ENCODE measurements around the gene PCDHA4.
A peak's percentile ranks its signal among the peaks of the same experiment; 100 is the strongest.
"Not testable (repeated sequence)": the region's sequence is repeated elsewhere in the genome, so short reads cannot be mapped to it uniquely, and the experiment has no call there.

Gene PCDHA4

GRCh38 chr5:140806834-140807775 is at the start of gene PCDHA4:
TSS of gene PCDHA4 (plus strand) at chr5:140807068.
- no peak for DNase-seq (ENCODE audit: low spot score)

DNA sequence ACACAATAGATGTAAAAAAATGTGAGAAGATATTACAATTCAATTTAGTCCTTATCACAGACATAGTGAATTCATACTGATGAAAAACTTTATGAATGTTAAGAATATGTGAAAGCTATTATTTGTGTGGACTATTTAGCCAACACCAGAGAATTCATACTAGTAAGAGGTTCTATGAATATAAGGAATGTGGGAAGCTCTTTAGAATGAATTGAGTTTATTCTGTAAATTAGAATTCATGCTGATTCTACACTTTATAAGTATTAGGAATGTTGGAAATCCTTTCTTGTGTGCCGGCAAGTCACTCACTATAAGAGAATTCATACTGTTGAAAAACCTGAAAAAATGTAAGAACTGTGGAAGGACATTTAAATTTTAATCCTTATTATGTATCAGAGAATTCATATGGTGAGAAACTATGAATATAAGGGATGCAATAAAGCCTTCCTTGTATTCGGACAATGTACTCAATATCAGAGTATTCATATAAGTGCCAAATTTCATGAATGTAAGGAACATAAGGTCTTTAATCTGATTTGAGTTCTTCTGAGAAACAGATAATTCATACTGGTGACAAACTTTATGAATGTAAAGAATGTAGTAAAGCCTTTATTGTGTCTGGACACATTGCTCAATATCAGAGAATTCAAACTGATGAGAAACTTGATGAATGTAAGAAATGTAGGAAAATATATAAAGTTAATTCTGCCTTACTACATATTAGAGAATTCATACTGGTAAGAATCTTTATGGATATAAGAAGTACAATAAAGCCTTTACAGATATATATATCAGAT is 42.5 kb upstream of the PCDHA4 start:
- no peak for DNase-seq (ENCODE audit: low spot score)

DNA sequence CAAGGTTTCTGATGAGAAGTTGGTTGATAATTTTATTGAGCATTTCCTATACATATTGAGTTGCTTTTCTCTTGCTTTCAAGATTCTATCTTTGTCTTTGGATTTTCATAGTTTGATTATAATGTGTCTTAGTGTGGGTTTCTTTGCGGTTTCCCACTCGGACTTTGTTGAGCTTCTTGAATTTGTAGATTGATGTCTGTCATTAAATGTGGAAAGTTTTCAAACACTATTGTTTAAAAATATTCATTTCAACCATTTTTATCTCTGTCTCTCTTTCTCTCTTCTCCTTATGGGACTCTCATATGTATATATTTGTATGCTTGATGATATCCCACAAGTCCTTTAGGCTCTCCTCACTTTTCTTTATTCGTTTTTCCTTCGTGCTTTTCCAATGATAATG is 39.4 kb upstream of the PCDHA4 start:
- DNase-seq (ENCODE audit: low spot score): no peak

DNA sequence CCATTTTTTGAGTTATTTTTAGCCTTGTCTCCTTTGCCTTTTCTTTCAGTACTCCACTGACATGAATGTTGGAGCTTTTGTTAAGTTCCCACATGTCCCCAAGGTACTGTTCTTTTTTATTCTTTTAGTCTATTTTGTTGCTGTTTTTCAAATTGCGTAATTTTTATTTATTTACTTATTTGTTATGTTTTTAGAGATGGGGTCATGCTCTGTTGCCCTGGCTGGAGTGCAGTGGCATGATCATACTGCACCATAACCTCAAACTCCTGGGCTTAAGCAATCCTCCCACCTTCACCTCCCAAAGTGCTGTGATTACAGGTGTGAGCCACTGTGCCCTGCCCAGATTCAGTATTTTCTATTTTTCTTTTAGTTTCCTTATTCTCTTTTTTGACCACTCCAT is 26.4 kb upstream of the PCDHA4 start:
- DNase-seq (ENCODE audit: low spot score): no peak

DNA sequence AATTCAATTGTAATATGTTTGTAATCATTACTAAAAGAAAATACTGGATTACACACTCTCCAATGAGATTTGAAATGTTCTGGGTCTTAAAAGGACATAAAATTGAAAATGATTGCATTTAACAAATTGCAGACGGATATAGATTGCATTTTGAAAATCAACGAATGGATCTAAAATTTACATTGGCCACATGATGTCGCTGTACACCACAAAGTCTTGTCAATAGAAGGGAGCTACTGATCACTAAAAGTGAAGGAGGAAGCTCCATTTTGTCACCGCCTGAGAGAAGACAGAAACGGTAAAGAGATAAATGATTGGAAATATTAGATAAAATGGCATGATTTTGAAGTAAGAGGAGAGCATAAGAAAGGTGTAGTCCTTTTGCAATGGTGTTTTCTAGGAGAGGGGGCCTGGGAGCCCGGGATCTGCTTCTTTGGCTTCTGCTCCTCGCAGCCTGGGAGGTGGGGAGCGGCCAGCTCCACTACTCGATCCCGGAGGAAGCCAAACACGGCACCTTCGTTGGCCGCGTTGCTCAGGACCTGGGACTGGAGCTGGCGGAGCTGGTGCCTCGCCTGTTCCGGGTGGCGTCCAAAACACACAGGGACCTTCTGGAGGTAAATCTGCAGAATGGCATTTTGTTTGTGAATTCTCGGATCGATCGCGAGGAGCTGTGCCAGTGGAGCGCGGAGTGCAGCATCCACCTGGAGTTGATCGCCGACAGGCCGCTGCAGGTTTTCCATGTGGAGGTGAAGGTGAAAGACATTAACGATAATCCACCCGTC is 20.8 kb upstream of the PCDHA4 start, which contains the start of gene PCDHA1:
PCDHA1 (plus strand) TSS at position 236 of the 782 bp plus-strand sequence.
- DNase-seq (ENCODE audit: low spot score): no peak

- DNase-seq (ENCODE audit: low spot score): not testable (repeated sequence)
Observed at GRCh38 chr5:140787422-140787821, 19.4 kb upstream of the PCDHA4 start.

GRCh38 chr5:140787849-140788504 is 18.9 kb upstream of the PCDHA4 start:
- DNase-seq (ENCODE audit: low spot score): not testable (repeated sequence)

- DNase-seq (ENCODE audit: low spot score): no peak
Observed at GRCh38 chr5:140791089-140791488, 15.8 kb upstream of the PCDHA4 start.

- no peak for DNase-seq (ENCODE audit: low spot score)
Observed at GRCh38 chr5:140794595-140795258, 12.1 kb upstream of the PCDHA4 start, which contains the start of gene PCDHA2. TSS of gene PCDHA2 (plus strand) at chr5:140794852.

GRCh38 chr5:140795259-140795641 is 11.6 kb upstream of the PCDHA4 start:
- DNase-seq (ENCODE audit: low spot score): peak; percentile 6

GRCh38 chr5:140796072-140796717 is 10.7 kb upstream of the PCDHA4 start:
- not testable (repeated sequence) for DNase-seq (ENCODE audit: low spot score)

- no peak for DNase-seq (ENCODE audit: low spot score)
Observed at GRCh38 chr5:140796718-140797095, 10.2 kb upstream of the PCDHA4 start.

DNA sequence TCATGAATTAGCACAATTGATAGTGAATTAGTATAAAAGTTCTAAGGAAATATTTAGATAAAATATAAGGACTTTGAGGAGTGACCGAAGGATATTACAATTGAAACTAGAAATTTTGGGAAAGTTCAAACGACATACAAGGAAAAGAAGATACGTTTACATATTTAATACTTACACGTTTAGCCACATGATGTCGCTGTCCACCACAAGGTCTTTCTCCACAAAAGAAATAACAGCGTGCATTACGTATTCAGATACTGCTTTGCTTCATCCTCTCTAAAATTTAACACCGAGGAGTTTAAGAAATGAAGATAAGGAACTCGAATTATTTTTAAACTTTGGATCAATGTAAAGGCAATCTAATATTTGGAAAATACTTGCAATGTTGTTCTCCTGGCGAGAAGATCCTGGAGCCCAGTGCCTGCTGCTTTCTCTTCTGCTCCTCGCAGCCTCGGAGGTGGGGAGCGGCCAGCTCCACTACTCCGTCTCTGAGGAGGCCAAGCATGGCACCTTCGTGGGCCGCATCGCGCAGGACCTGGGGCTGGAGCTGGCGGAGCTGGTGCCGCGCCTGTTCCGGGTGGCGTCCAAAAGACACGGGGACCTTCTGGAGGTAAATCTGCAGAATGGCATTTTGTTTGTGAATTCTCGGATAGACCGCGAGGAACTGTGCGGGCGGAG is 5.9 kb upstream of the PCDHA4 start, which contains the start of gene PCDHA3:
PCDHA3 (plus strand) TSS at position 242 of the 678 bp plus-strand sequence.
- DNase-seq (ENCODE audit: low spot score): no peak

DNA sequence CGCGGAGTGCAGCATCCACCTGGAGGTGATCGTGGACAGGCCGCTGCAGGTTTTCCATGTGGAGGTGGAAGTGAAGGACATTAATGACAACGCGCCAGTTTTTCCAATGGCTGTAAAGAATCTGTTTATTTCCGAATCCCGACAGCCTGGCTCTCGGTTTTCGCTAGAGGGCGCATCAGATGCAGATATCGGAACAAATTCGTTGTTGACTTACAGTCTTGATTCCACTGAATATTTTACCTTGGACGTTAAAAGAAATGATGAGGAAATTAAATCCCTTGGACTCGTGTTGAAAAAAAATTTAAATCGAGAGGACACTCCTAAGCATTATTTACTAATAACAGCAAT is 5.4 kb upstream of the PCDHA4 start:
- no peak for DNase-seq (ENCODE audit: low spot score)

DNA sequence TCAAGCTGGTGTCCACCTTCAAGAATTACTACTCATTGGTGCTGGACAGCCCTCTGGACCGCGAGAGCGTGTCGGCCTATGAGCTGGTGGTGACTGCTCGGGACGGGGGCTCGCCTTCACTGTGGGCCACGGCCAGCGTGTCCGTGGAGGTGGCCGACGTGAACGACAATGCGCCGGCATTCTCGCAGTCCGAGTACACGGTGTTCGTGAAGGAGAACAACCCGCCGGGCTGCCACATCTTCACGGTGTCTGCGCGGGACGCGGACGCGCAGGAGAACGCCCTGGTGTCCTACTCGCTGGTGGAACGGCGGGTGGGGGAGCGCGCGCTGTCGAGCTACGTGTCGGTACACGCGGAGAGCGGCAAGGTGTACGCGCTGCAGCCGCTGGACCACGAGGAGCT is 4.5 kb upstream of the PCDHA4 start:
- not testable (repeated sequence) for DNase-seq (ENCODE audit: low spot score)

DNA sequence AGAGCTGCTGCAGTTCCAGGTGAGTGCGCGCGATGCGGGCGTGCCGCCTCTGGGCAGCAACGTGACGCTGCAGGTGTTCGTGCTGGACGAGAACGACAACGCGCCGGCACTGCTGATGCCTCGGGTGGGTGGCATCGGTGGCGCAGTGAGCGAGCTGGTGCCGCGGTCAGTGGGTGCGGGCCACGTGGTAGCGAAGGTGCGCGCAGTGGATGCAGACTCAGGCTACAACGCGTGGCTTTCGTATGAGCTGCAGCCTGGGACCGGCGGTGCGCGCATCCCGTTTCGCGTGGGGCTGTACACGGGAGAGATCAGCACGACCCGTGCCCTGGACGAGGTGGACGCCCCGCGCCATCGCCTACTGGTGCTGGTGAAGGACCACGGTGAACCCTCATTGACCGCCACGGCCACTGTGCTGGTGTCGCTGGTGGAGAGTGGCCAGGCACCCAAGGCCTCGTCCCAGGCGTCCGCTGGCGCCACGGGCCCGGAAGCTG is 4.0 kb upstream of the PCDHA4 start:
- DNase-seq (ENCODE audit: low spot score): no peak

- not testable (repeated sequence) for DNase-seq (ENCODE audit: low spot score)
Observed at GRCh38 chr5:140808241-140808888, 1.5 kb downstream of the PCDHA4 start.

- DNase-seq (ENCODE audit: low spot score): no peak
Observed at GRCh38 chr5:140808889-140809291, 2.0 kb downstream of the PCDHA4 start.
